GM19395 (cell line): ENCODE data around the gene TAF11L13.
"Not testable (repeated sequence)": the region's sequence is repeated elsewhere in the genome, so short reads cannot be mapped to it uniquely, and the experiment has no call there.

Source experiments
- ATAC-seq: cut with Tn5 transposase; IDR thresholded peaks from one replicate; pipeline ENCODE4 v1.9.1; 2021; ENCODE audit warnings: mild to moderate bottlenecking, moderate library complexity; ENCODE audit not compliant: unreplicated experiment

TAF11L13 gene

GRCh38 chr5:17631788-17632187 is at the start of gene TAF11L13:
TSS of gene TAF11L13 (plus strand) at chr5:17632088.
- not testable (repeated sequence) for ATAC-seq

DNA sequence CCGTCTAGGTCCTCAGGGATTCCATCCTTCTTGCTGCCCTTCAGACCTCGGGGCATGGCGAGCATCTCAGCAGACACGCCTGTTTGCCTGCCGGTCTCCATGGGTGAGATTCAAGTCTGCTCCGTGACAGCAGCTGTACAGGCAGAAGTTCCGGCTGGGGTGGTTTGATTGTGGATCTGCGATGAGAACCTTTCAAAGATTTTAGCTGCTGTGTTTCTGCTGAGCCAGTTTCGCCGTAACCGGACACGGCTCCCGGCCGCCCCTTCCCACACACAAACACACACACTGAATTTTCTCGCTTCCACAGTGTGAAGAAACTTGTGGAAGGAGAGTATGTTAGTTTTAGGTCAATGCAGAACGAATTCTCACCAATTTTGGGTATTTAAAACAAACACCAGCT is 46.2 kb upstream of the TAF11L13 start, which contains the start of gene TAF11L7:
Gene TAF11L7, minus strand, starts transcription at position 101 of the 400 bp plus-strand sequence.
- ATAC-seq: not testable (repeated sequence)

GRCh38 chr5:17590860-17591259 is 41.0 kb upstream of the TAF11L13 start, which contains the start of gene TAF11L8:
TSS of gene TAF11L8 (minus strand) at chr5:17590960.
- ATAC-seq: not testable (repeated sequence)

- ATAC-seq: not testable (repeated sequence)
These were observed 37.6 kb upstream of the TAF11L13 start, which contains the start of gene TAF11L9 for GRCh38 chr5:17594255-17594654. TSS of gene TAF11L9 (minus strand) at chr5:17594394.

DNA sequence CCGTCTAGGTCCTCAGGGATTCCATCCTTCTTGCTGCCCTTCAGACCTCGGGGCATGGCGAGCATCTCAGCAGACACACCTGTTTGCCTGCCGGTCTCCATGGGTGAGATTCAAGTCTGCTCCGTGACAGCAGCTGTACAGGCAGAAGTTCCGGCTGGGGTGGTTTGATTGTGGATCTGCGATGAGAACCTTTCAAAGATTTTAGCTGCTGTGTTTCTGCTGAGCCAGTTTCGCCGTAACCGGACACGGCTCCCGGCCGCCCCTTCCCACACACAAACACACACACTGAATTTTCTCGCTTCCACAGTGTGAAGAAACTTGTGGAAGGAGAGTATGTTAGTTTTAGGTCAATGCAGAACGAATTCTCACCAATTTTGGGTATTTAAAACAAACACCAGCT is 34.2 kb upstream of the TAF11L13 start, which contains the start of gene TAF11L10:
Gene TAF11L10, minus strand, starts transcription at position 101 of the 400 bp plus-strand sequence.
- not testable (repeated sequence) for ATAC-seq

DNA sequence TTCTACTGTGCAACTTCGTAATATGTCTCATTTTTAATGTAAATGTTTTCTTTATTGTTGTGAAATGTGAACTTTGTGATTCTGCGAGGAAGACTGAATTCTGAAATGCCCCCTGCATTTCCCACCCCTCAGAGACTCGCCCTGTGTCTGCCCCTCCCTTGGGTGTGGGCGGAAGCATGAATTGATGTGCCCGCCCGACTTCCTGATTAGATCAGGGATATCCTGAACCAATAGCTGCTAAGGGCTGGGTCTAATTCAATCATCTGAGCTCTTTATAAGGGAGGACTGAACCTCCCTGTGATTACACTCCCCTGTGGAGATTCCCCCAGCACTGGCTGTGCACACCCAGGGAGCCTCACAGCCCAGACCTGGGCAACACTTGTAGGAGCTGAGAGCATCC is 28.0 kb upstream of the TAF11L13 start, which contains the start of gene TAF11L11:
Gene TAF11L11, plus strand, starts transcription at position 304 of the 400 bp plus-strand sequence.
- not testable (repeated sequence) for ATAC-seq

DNA sequence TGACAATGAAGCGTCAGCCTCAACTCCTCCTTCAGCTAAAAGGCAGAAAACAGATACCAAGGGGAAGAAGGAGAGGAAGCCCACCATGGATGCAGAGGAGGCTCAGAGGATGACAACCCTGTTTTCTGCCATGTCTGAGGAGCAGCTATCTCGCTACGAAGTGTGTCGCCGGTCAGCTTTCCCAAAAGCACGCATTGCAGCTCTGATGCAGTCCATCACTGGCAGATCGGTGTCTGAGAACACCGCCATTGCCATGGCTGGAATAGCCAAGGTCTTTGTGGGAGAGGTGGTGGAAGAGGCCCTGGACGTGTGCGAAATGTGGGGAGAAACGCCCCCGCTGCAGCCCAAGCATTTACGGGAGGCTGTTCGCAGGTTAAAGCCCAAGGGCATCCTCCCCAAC is 26.9 kb upstream of the TAF11L13 start:
- ATAC-seq: no peak

DNA sequence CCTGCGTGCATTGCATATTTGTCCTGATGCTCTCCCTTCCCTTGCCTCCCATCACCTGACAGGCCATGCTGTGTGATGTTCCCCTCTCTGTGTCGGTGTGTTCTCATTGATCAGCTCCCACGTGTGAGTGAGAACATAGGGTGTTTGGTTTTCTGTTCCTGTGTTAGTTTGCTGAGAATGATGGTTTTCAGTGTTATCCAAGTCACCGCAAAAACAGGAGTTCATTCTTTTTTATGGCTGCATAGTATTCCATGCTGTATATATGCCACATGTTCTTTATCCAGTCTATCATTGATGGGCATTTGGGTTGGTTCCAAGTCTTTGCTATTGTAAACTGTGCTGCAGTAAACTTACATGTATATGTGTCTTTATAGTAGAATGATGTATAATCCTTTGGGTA is 24.4 kb upstream of the TAF11L13 start:
- ATAC-seq: not testable (repeated sequence)

DNA sequence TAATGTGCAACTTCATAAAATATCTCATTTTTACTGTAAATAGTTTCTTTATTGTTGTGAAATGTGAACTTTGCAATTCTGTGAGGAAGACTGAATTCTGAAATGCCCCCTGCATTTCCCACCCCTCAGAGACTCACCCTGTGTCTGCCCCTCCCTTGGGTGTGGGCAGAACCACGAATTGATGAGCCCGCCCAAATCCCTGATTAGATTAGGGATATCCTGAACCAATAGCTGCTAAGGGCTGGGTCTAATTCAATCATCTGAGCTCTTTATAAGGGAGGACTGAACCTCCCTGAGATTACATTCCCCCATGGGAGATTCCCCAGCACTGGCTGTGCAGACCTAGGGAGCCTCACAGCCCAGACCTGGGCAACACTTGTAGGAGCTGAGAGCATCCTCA is 21.8 kb upstream of the TAF11L13 start, which contains the start of gene TAF11L12:
Gene TAF11L12, plus strand, starts transcription at position 301 of the 400 bp plus-strand sequence.
- ATAC-seq: not testable (repeated sequence)

DNA sequence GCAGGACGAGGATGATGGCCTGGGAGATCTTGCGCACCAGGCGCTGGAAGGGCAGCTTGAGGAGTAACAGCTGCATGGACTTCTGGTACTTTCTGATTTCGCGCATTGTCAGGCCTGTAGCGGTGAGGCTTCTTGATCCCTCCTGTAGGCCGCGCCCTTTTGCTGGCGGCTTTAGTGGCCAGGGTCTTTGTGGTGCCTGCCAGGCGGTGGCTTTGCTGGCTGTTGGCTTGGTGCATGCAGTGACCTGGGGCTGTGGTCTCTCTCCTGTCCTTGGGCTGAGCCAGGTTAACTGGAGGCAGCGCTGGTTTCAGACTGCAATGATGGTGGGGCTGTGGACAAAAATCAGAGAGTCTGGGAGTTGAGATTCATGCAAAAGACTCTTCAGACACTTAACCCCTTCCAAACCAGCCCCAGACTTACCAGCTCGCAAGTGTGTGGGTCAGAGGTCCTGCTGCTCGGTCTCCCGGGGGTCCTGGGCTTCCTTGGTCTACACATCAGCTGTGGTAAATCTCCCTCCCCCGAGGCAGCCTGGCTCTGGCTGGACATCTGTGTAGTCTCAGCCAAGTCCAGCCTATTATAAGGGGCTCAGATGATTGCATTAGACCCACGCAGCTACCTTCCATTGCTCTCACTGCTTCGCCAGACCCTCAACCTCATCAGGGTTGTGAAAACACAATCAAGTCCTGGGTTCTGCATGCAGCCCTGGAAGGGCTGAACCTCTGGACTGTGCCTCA is 16.8 kb upstream of the TAF11L13 start:
- ATAC-seq: no peak

GRCh38 chr5:17619354-17619753 is 12.5 kb upstream of the TAF11L13 start:
- ATAC-seq: no peak

- ATAC-seq: no peak
These were observed 11.3 kb upstream of the TAF11L13 start for GRCh38 chr5:17620627-17621026.

GRCh38 chr5:17625686-17626085 is 6.2 kb upstream of the TAF11L13 start:
- ATAC-seq: no peak

- ATAC-seq: no peak
These were observed 2.3 kb downstream of the TAF11L13 start, which contains the start of gene TAF11L14 for GRCh38 chr5:17634160-17634559. TSS of gene TAF11L14 (plus strand) at chr5:17634460.

- ATAC-seq: not testable (repeated sequence)
These were observed 17.3 kb downstream of the TAF11L13 start for GRCh38 chr5:17649232-17649631.

DNA sequence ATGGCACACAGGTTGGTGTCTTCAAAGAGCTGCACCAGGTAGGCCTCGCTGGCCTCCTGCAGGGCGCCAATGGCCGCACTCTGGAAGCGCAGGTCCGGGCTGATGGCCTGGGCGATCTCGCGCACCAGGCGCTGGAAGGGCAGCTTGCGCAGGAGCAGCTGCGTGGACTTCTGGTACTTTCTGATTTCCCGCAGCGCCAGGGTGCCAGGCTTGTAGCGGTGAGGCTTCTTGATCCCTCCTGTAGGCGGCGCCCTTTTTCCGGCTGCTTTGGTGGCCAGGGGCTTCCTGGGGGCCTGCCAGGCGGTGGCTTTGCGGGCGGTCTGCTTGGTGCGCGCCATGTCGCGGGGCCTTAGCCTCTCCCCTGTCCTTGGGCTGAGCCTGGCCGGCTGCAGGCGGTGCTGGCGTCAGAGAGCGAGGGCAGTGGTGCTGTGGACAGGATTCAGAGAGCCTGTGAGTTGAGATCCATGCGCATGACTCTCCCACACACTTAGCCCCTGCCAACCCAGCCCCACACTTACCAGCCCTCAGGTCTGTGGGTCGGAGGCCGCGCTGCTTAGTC is 23.4 kb downstream of the TAF11L13 start:
- not testable (repeated sequence) for ATAC-seq

DNA sequence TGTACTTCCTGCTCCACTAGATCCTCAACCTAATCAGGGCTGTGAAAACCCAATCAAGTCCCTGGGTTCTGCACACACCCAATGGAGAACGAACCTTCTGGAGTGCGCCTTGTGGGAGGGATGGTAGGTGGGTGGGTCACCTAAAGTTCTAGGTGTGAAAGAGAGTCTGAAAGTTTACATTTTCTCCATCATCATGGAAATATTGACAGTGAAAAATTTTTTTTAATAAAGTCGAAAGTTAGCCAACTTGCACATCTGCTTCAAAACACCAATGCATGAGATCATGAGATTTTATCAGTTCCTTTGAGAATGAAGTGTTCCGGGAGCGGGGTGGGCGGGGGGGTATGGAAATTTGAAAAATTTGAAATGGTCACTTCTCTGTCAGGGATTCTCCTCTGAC is 24.0 kb downstream of the TAF11L13 start:
- ATAC-seq: no peak

GRCh38 chr5:17663182-17663581 is 31.3 kb downstream of the TAF11L13 start:
- ATAC-seq: no peak

GRCh38 chr5:17665836-17666235 is 33.9 kb downstream of the TAF11L13 start:
- ATAC-seq: no peak

DNA sequence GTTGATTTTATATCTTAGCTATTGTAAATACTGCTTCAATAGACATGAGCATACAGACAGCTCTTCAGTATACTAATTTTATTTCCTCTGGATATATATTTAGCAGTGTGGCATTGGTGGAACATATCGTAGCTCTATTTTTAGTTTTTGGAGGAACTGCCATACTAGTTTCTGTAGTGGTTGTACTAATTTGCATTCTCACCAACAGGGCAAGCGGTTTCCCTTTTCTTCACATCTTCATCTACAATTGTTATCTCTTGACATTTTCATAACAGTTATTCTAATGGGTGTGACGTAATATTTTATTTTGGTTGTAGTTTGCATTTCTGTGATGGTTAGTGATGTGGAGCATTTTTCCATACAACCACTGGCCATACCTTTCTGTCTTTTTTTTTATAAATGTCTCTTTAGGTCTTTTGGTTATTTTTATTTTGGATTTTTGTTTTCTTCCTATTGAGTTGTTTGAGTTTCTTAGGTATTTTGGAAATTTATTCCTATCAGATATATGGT is 34.9 kb downstream of the TAF11L13 start:
- ATAC-seq: no peak

DNA sequence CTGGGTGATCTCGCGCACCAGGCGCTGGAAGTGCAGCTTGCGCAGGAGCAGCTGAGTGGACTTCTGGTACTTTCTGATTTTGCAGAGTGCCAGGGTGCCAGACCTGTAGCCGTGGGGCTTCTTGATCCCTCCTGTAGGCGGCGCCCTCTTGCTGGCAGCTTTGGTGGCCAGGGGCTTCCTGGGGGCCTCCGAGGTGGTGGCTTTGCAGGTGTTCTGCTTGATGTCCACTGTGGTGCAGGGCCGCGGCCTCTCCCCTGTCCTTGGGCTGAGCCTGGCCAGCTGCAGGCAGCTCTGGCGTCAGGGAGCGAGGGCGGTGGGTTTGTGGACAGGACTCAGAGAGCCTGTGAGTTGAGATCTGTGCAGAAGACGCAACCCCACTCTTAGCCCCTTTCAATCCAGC is 38.5 kb downstream of the TAF11L13 start:
- ATAC-seq: no peak
